ENCODE results near the gene HOXA11.

DNA sequence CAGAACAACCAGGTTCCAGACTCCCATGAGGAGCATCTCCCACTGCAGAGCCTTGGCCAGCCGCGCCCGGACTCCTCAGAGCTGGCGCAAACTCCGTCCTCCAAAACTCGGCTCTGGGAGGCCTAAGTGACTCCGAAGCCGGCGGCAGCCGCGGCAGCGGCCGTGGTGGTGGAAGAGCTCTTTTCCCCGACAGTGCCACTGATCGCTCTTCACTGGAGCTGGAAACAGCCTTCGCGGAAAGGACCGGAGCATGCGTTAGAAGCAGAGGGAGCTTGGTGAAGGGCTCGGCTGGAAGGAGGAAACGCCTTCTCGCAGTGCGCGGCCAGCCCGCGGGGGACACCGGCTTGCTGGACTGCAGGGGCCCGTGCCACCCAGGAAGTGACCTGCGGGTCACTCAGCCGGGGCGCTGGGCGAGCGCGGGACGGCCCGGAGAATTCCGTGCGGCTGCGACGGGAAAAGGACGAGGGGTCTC, 19.9 kb upstream of the HOXA11 start:
- TF ChIP-seq ZNF121 (CRISPR knock-in tag; IDR thresholded peaks at IDR 0.05) (no peak), CREM (CRISPR knock-in tag; IDR thresholded peaks at IDR 0.05) (no peak), TEAD1 (CRISPR knock-in tag; IDR thresholded peaks at IDR 0.05) (no peak), ZNF219 (CRISPR knock-in tag; IDR thresholded peaks at IDR 0.05; ENCODE audit: borderline replicate concordance) (no peak), TP53 (CRISPR knock-in tag; IDR thresholded peaks at IDR 0.05) (no peak), SMAD3 (CRISPR knock-in tag; IDR thresholded peaks at IDR 0.05; ENCODE audit: borderline replicate concordance) (no peak)
- TF ChIP-seq, protein P1, sequence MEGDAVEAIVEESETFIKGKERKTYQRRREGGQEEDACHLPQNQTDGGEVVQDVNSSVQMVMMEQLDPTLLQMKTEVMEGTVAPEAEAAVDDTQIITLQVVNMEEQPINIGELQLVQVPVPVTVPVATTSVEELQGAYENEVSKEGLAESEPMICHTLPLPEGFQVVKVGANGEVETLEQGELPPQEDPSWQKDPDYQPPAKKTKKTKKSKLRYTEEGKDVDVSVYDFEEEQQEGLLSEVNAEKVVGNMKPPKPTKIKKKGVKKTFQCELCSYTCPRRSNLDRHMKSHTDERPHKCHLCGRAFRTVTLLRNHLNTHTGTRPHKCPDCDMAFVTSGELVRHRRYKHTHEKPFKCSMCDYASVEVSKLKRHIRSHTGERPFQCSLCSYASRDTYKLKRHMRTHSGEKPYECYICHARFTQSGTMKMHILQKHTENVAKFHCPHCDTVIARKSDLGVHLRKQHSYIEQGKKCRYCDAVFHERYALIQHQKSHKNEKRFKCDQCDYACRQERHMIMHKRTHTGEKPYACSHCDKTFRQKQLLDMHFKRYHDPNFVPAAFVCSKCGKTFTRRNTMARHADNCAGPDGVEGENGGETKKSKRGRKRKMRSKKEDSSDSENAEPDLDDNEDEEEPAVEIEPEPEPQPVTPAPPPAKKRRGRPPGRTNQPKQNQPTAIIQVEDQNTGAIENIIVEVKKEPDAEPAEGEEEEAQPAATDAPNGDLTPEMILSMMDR (IDR thresholded peaks at IDR 0.05): no peak
- TF ChIP-seq, protein P2, sequence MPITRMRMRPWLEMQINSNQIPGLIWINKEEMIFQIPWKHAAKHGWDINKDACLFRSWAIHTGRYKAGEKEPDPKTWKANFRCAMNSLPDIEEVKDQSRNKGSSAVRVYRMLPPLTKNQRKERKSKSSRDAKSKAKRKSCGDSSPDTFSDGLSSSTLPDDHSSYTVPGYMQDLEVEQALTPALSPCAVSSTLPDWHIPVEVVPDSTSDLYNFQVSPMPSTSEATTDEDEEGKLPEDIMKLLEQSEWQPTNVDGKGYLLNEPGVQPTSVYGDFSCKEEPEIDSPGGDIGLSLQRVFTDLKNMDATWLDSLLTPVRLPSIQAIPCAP (CRISPR knock-in tag; IDR thresholded peaks at IDR 0.05): no peak

All from WTC11 (cell line).